OCI-LY1 (cell line): ENCODE results near the gene CLBA1.

Experiments
- H2AFZ ChIP-seq: fragments of 200-600 bp; sonication (generic), shearing (Covaris generic); 2 replicates; pipeline ENCODE4 v1.6.0; 2014; ENCODE audit warnings: antibody characterized with exemption, mild to moderate bottlenecking, low read length
- H3F3A ChIP-seq: fragments of 200-600 bp; sonication (generic), shearing (Covaris generic); 2 replicates; pipeline ENCODE4 v1.6.0; 2014; ENCODE audit warnings: mild to moderate bottlenecking, antibody characterized with exemption, low read length, moderate library complexity; ENCODE audit not compliant: insufficient read depth
- H3K27ac ChIP-seq: fragments of 200-600 bp; sonication (generic); 2 replicates; pipeline ENCODE4 v1.5.1; 2014; ENCODE audit warnings: low read length, mixed run types, mild to moderate bottlenecking, low read depth; ENCODE audit not compliant: poor library complexity, severe bottlenecking
- H3K27me3 ChIP-seq: fragments of 200-600 bp; sonication (generic); 2 replicates; pipeline ENCODE4 v1.6.0; 2014; ENCODE audit warnings: antibody characterized with exemption, mild to moderate bottlenecking, low read length, moderate library complexity; ENCODE audit not compliant: insufficient read depth
- H3K36me3 ChIP-seq: fragments of 200-600 bp; sonication (generic); 2 replicates; pipeline ENCODE4 v1.6.1; 2014; ENCODE audit warnings: mild to moderate bottlenecking, antibody characterized with exemption, low read length, moderate library complexity, mixed read lengths; ENCODE audit not compliant: insufficient read depth
- H3K4me1 ChIP-seq: fragments of 200-600 bp; sonication (generic); 2 replicates; pipeline ENCODE4 v1.5.1; 2014; ENCODE audit warnings: mild to moderate bottlenecking, low read length, moderate library complexity; ENCODE audit not compliant: insufficient read depth, severe bottlenecking
- H3K4me2 ChIP-seq: fragments of 200-600 bp; sonication (generic), shearing (Covaris generic); 2 replicates; pipeline ENCODE4 v1.6.1; 2014; ENCODE audit warnings: low read length
- H3K4me3 ChIP-seq: fragments of 200-600 bp; sonication (generic); 2 replicates; pipeline ENCODE4 v1.5.1; 2014; ENCODE audit warnings: low read length, low read depth, mild to moderate bottlenecking, mixed read lengths; ENCODE audit not compliant: poor library complexity, severe bottlenecking
- H3K79me2 ChIP-seq: fragments of 200-600 bp; shearing (Covaris generic); 2 replicates; pipeline ENCODE4 v1.6.1; 2016; ENCODE audit warnings: mixed run types, low read length, mixed read lengths; ENCODE audit not compliant: insufficient read depth
- H3K9ac ChIP-seq: fragments of 200-600 bp; sonication (generic), shearing (Covaris generic); 2 replicates; pipeline ENCODE4 v1.6.1; 2014; ENCODE audit warnings: mild to moderate bottlenecking, low read length, mixed read lengths
- H3K9me2 ChIP-seq: fragments of 200-600 bp; sonication (generic), shearing (Covaris generic); 2 replicates; pipeline ENCODE4 v1.6.1; 2014; ENCODE audit warnings: low read depth, mild to moderate bottlenecking, low read length, mixed read lengths
- H3K9me3 ChIP-seq: fragments of 200-600 bp; shearing (Covaris generic); 2 replicates; pipeline ENCODE4 v1.6.1; 2014; ENCODE audit warnings: low read length, mixed read lengths
- H4K20me1 ChIP-seq: fragments of 200-600 bp; sonication (generic), shearing (Covaris generic); 2 replicates; pipeline ENCODE4 v1.6.0; 2016; ENCODE audit warnings: mild to moderate bottlenecking, low read length; ENCODE audit not compliant: insufficient read depth
- CTCF ChIP-seq: fragments of 200-600 bp; sonication (generic), shearing (Covaris generic); IDR thresholded peaks from 2 replicates; pipeline ENCODE4 v1.5.1; 2017; ENCODE audit warnings: mild to moderate bottlenecking, antibody characterized with exemption, low read length, moderate library complexity, mixed read lengths
- EZH2 ChIP-seq: fragments of 200-600 bp; sonication (generic), shearing (Covaris generic); IDR thresholded peaks from 2 replicates; pipeline ENCODE4 v1.8.0; 2017; ENCODE audit warnings: borderline replicate concordance, mixed run types, mild to moderate bottlenecking, antibody characterized with exemption, low read length, moderate library complexity, mixed read lengths

The CLBA1 gene

DNA sequence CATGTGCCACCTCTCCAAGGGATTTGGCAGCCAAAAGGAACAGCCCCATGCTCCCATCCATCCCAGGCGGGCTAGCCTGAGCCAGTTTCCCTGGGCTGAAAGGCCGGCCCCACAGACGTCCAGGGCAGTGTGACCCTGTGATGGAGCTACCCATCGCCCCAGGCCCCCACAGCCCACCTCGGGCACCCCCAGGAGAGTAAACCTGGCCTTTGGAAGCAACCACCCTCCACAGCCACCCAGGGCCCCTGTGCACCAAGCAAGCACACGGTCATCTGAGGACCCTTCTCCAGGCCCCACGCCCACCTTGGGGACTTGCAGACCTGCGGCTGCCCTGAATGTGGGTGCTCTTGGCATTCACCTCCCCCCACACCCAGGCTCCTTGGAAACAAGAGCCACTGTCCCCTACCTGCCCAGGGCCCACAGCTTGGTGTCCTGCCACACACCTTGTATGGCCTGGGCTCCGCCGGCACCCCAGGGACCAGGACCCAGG is 15.8 kb upstream of the CLBA1 start:
- Histone ChIP-seq H3K36me3 (no peaks in the 10 kb centered on the region), H3K27me3 (peaks cover 20% of the 10 kb centered on the region), H3K9me3 (no peaks in the 10 kb centered on the region), H2AFZ (no peak overlapping the region), H3K4me1 (peaks cover 11% of the 10 kb centered on the region), H3K9ac (no peak overlapping the region), H4K20me1 (no peaks in the 10 kb centered on the region), H3K4me3 (no peak overlapping the region), H3F3A (no peaks in the 10 kb centered on the region), H3K9me2 (no peaks in the 10 kb centered on the region), H3K79me2 (no peaks in the 10 kb centered on the region), H3K4me2 (no peak overlapping the region), H3K27ac (no peak overlapping the region)
- TF ChIP-seq EZH2 (no peak), CTCF (no peak)

DNA sequence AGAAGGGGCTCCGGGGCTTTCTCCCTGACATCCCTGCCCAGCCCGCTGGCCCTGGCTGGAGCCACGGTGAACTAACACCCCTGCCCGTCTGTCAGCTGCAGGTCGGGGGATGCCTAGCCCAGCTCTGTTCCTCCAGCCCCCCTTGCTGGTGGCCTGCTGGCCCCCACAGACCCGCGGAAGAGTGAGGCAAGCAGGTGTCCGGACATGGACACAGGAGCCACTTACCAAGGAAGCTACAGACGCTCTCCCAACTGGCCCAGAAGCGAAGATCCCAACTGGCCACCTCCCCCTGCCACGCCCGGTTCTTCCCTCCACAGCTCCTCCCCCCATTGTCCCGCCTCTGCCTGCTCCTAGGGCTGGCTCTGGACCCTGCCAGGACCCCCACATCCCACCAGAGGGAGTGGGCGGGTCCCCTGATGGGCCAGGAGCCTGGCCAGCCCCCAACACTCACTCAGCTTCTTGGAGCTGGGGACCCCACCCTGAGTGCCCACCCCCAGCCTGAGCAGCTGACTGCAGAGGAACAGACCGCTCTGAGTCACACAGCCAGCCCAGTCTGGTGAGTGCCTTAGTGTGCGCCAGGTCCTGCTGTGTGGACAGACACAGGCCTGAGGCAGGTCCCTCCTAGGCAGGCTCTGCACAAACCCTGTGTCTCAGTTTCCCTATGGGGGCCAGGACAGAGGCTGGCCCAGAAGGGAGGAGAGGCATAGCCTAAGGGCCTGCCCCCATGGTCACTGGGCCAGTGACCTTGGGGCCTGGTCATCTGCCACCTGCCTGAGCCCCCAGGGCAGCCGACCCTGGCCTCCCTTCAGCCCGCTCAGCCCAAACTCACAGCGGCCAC is 15.1 kb upstream of the CLBA1 start:
- Histone ChIP-seq H3K79me2 (no peaks in the 10 kb centered on the region), H3K4me3 (no peak overlapping the region), H3K4me2 (no peak overlapping the region), H2AFZ (no peak overlapping the region), H3K9ac (no peak overlapping the region), H3K9me2 (no peaks in the 10 kb centered on the region), H3K4me1 (peaks cover 11% of the 10 kb centered on the region), H3K9me3 (no peaks in the 10 kb centered on the region), H3K36me3 (no peaks in the 10 kb centered on the region), H3K27ac (no peak overlapping the region), H3K27me3 (peaks cover 20% of the 10 kb centered on the region), H3F3A (no peaks in the 10 kb centered on the region), H4K20me1 (no peaks in the 10 kb centered on the region)
- TF ChIP-seq CTCF (no peak), EZH2 (no peak)

- Histone ChIP-seq H3K9me3 (no peaks in the 10 kb centered on the region), H3K79me2 (no peaks in the 10 kb centered on the region), H4K20me1 (no peaks in the 10 kb centered on the region), H3K4me3 (no peak overlapping the region), H3K4me2 (no peak overlapping the region), H3K27me3 (peaks cover 16% of the 10 kb centered on the region), H2AFZ (no peak overlapping the region), H3K9ac (no peak overlapping the region), H3K27ac (no peak overlapping the region), H3K4me1 (peaks cover 11% of the 10 kb centered on the region), H3F3A (no peaks in the 10 kb centered on the region), H3K36me3 (no peaks in the 10 kb centered on the region), H3K9me2 (no peaks in the 10 kb centered on the region)
- TF ChIP-seq CTCF, result no peak
- no peak for TF ChIP-seq EZH2
These were observed 13.9 kb upstream of the CLBA1 start for GRCh38 chr14:104971447-104972240.
